EL (cell line): ENCODE results near the gene NSD2.
A peak's percentile ranks its signal among the peaks of the same experiment; 100 is the strongest.
"Not testable (repeated sequence)": the region's sequence is repeated elsewhere in the genome, so short reads cannot be mapped to it uniquely, and the experiment has no call there.

Experiments
- DNase-seq: peaks from one replicate; pipeline ENCODE4 v3.0.0-alpha.2; 2016

Gene NSD2

GRCh38 chr4:1870578-1871443, at the start of gene NSD2:
Gene NSD2, plus strand, starts transcription at chr4:1871393. Its CDS starts 29,262 bp downstream, at chr4:1900655.
- peak; percentile 90 for DNase-seq

GRCh38 chr4:1821679-1822567, 49.3 kb upstream of the NSD2 start:
- no peak for DNase-seq

GRCh38 chr4:1822568-1823544, 48.3 kb upstream of the NSD2 start:
- DNase-seq: no peak

GRCh38 chr4:1823545-1823932, 47.7 kb upstream of the NSD2 start:
- DNase-seq: no peak

GRCh38 chr4:1824746-1825145, 46.4 kb upstream of the NSD2 start:
- DNase-seq: no peak

GRCh38 chr4:1825326-1825725, 45.9 kb upstream of the NSD2 start:
- DNase-seq: no peak

- no peak for DNase-seq
Observed at GRCh38 chr4:1826531-1827350, 44.5 kb upstream of the NSD2 start.

- no peak for DNase-seq
Observed at GRCh38 chr4:1830234-1830633, 41.0 kb upstream of the NSD2 start.

GRCh38 chr4:1830642-1831228, 40.5 kb upstream of the NSD2 start:
- no peak for DNase-seq

GRCh38 chr4:1831331-1831730, 39.9 kb upstream of the NSD2 start:
- no peak for DNase-seq

GRCh38 chr4:1832690-1833089, 38.5 kb upstream of the NSD2 start:
- DNase-seq: no peak

- DNase-seq: no peak
Observed at GRCh38 chr4:1833307-1834046, 37.7 kb upstream of the NSD2 start.

GRCh38 chr4:1834047-1834775, 37.0 kb upstream of the NSD2 start:
- DNase-seq: no peak

GRCh38 chr4:1835836-1836235, 35.4 kb upstream of the NSD2 start:
- not testable (repeated sequence) for DNase-seq

GRCh38 chr4:1836650-1837049, 34.5 kb upstream of the NSD2 start:
- DNase-seq: no peak

- DNase-seq: no peak
Observed at GRCh38 chr4:1837069-1837468, 34.1 kb upstream of the NSD2 start.

GRCh38 chr4:1839282-1839681, 31.9 kb upstream of the NSD2 start:
- DNase-seq: no peak

- DNase-seq: no peak
Observed at GRCh38 chr4:1841201-1841886, 29.8 kb upstream of the NSD2 start.

- no peak for DNase-seq
Observed at GRCh38 chr4:1841887-1842210, 29.3 kb upstream of the NSD2 start.
